ENCODE results near the gene CDKN2B-AS1.

- TF ChIP-seq CTCF (IDR thresholded peaks at IDR 0.05) (no peak), ZFX (IDR thresholded peaks at IDR 0.05; ENCODE audit: borderline replicate concordance) (no peak)
Measured at GRCh38 chr9:22124263-22125011, 129.8 kb downstream of the CDKN2B-AS1 start.
